ENCODE measurements around the gene JAKMIP2. TPM values are rescaled to one million over a fixed set of nuclear protein-coding genes. Genes with fewer than 3 reads are reported as not detected.

JAKMIP2 gene
- polyA plus RNA-seq, 1 of the 3 experiments (the other 2 are of a cell fraction) = 2.1 TPM

DNA sequence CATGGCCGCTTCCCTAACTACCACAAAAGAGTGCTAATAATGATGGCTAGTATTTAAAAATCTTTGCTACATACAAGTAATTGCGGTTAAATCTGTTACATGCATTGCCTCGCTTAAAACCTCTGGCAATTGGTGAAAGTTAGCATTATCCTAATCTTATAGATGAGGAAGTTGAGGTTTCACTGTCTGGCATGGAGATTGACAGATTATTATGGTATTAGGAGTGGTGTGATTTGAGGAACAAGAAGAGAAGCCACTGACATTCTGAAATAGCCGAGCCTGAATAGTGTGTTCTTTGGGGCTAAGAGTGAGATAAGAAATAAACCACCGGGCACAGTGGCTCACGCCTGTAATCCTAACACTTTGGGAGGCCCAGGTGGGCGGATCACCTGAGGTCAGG lies 227.4 kb downstream of the JAKMIP2 start:
- TF ChIP-seq, protein P1, sequence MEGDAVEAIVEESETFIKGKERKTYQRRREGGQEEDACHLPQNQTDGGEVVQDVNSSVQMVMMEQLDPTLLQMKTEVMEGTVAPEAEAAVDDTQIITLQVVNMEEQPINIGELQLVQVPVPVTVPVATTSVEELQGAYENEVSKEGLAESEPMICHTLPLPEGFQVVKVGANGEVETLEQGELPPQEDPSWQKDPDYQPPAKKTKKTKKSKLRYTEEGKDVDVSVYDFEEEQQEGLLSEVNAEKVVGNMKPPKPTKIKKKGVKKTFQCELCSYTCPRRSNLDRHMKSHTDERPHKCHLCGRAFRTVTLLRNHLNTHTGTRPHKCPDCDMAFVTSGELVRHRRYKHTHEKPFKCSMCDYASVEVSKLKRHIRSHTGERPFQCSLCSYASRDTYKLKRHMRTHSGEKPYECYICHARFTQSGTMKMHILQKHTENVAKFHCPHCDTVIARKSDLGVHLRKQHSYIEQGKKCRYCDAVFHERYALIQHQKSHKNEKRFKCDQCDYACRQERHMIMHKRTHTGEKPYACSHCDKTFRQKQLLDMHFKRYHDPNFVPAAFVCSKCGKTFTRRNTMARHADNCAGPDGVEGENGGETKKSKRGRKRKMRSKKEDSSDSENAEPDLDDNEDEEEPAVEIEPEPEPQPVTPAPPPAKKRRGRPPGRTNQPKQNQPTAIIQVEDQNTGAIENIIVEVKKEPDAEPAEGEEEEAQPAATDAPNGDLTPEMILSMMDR (IDR thresholded peaks at IDR 0.05) = no peak
- TF ChIP-seq JUND (IDR thresholded peaks at IDR 0.05) (no peak), GABPA (IDR thresholded peaks at IDR 0.05; ENCODE audit: low read depth) (no peak), FOXJ3 (CRISPR knock-in tag; IDR thresholded peaks at IDR 0.05) (no peak), SIN3A (IDR thresholded peaks at IDR 0.05; ENCODE audit: borderline replicate concordance, low read depth, low read length) (no peak), POLR2AphosphoS5 (IDR thresholded peaks at IDR 0.05; ENCODE audit: low read depth, low read length) (no peak), RXRA (IDR thresholded peaks at IDR 0.05; ENCODE audit: borderline replicate concordance, low read depth) (no peak), SMC3 (IDR thresholded peaks at IDR 0.05; ENCODE audit: low read depth, low read length) (no peak), EZH2phosphoT487 (IDR thresholded peaks at IDR 0.05; ENCODE audit: borderline replicate concordance, low read depth) (no peak), MEF2A (IDR thresholded peaks at IDR 0.05; ENCODE audit: borderline replicate concordance, low read depth) (no peak)
- TF ChIP-seq, protein P2, sequence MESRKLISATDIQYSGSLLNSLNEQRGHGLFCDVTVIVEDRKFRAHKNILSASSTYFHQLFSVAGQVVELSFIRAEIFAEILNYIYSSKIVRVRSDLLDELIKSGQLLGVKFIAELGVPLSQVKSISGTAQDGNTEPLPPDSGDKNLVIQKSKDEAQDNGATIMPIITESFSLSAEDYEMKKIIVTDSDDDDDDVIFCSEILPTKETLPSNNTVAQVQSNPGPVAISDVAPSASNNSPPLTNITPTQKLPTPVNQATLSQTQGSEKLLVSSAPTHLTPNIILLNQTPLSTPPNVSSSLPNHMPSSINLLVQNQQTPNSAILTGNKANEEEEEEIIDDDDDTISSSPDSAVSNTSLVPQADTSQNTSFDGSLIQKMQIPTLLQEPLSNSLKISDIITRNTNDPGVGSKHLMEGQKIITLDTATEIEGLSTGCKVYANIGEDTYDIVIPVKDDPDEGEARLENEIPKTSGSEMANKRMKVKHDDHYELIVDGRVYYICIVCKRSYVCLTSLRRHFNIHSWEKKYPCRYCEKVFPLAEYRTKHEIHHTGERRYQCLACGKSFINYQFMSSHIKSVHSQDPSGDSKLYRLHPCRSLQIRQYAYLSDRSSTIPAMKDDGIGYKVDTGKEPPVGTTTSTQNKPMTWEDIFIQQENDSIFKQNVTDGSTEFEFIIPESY (IDR thresholded peaks at IDR 0.05; ENCODE audit: borderline replicate concordance, low read depth) = no peak
- TF ChIP-seq, protein P3, sequence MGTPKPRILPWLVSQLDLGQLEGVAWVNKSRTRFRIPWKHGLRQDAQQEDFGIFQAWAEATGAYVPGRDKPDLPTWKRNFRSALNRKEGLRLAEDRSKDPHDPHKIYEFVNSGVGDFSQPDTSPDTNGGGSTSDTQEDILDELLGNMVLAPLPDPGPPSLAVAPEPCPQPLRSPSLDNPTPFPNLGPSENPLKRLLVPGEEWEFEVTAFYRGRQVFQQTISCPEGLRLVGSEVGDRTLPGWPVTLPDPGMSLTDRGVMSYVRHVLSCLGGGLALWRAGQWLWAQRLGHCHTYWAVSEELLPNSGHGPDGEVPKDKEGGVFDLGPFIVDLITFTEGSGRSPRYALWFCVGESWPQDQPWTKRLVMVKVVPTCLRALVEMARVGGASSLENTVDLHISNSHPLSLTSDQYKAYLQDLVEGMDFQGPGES (IDR thresholded peaks at IDR 0.05; ENCODE audit: low read depth, low read length) = no peak
- TF ChIP-seq, protein P4, sequence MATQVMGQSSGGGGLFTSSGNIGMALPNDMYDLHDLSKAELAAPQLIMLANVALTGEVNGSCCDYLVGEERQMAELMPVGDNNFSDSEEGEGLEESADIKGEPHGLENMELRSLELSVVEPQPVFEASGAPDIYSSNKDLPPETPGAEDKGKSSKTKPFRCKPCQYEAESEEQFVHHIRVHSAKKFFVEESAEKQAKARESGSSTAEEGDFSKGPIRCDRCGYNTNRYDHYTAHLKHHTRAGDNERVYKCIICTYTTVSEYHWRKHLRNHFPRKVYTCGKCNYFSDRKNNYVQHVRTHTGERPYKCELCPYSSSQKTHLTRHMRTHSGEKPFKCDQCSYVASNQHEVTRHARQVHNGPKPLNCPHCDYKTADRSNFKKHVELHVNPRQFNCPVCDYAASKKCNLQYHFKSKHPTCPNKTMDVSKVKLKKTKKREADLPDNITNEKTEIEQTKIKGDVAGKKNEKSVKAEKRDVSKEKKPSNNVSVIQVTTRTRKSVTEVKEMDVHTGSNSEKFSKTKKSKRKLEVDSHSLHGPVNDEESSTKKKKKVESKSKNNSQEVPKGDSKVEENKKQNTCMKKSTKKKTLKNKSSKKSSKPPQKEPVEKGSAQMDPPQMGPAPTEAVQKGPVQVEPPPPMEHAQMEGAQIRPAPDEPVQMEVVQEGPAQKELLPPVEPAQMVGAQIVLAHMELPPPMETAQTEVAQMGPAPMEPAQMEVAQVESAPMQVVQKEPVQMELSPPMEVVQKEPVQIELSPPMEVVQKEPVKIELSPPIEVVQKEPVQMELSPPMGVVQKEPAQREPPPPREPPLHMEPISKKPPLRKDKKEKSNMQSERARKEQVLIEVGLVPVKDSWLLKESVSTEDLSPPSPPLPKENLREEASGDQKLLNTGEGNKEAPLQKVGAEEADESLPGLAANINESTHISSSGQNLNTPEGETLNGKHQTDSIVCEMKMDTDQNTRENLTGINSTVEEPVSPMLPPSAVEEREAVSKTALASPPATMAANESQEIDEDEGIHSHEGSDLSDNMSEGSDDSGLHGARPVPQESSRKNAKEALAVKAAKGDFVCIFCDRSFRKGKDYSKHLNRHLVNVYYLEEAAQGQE (IDR thresholded peaks at IDR 0.05; ENCODE audit: low read depth, low read length) = no peak
- TF ChIP-seq, protein P5, sequence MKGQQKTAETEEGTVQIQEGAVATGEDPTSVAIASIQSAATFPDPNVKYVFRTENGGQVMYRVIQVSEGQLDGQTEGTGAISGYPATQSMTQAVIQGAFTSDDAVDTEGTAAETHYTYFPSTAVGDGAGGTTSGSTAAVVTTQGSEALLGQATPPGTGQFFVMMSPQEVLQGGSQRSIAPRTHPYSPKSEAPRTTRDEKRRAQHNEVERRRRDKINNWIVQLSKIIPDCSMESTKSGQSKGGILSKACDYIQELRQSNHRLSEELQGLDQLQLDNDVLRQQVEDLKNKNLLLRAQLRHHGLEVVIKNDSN (IDR thresholded peaks at IDR 0.05; ENCODE audit: borderline replicate concordance, low read depth) = no peak
- H3K27ac ChIP-seq (ENCODE audit: low read depth in 2 of 2, low read length in 1 of 2) = peak overlapping the region; percentile 90 to 97

More for the DNA sequence above, 227.4 kb downstream of the JAKMIP2 start:
- Histone ChIP-seq H3K4me3 (ENCODE audit: low read depth in 2 of 2, low read length in 1 of 2) (no peak overlapping the region), H3K4me2 (peak overlapping the region; percentile 59; the same call in 1 of the 2 replicates), H3K27me3 (ENCODE audit: insufficient read depth) (no peaks in the 10 kb centered on the region), H4K20me1 (ENCODE audit: insufficient read depth) (no peaks in the 10 kb centered on the region), H3K36me3 (replicated peaks in 1 of 2; ENCODE audit: control insufficient read depth in 1 of 2, insufficient read depth in 2 of 2, low read length in 1 of 2) (no peaks in the 10 kb centered on the region), H3K79me2 (ENCODE audit: insufficient read depth) (no peaks in the 10 kb centered on the region), H3K4me1 (ENCODE audit: control insufficient read depth in 1 of 2, insufficient read depth in 2 of 2, low read depth in 1 of 2, low read length in 1 of 2) (peaks cover 9 to 13% of the 10 kb centered on the region in 2 experiments; a peak in 2 of 4 replicates), H3F3A (replicated peaks; ENCODE audit: insufficient read depth) (peaks cover 19% of the 10 kb centered on the region), H3K9ac (peak overlapping the region; percentile 75; the same call in 1 of the 2 replicates), H3K9me3 (no peaks in the 10 kb centered on the region), H2AFZ (ENCODE audit: low read depth) (peak overlapping the region; percentile 72; the same call in 1 of the 2 replicates), H3K9me2 (no peaks in the 10 kb centered on the region)
- CTCF ChIA-PET = interaction anchor here (0.8 to 2.1 kb wide), 4 partner anchors 13 to 331 kb away, joined by 4 to 9 read pairs (median 7); partner anchors contain the start of gene DPYSL3
- no peak for DNase-seq
- POLR2A ChIA-PET = no interaction called here
- 90% methylated on average over 7 of the region's 7 CpGs for WGBS (ENCODE audit: low lambda C conversion rate)
